B cell (primary cell): ENCODE results near the gene SNX32. TPM values are rescaled to one million over a fixed set of nuclear protein-coding genes. Genes with fewer than 3 reads are reported as not detected.

Source experiments
- ATAC-seq: fragments of 200-7000 bp; cut with Tn5 transposase; one replicate; pipeline ENCODE4 v1.10.0; 2021; ENCODE audit warnings: low read depth, mild to moderate bottlenecking, moderate number of reproducible peaks, moderate library complexity
- CTCF ChIA-PET: fragments of 350-600 bp; sonication (Branson Sonifier 250); formaldehyde crosslinking; loops from one replicate; lab custom pipeline; 2021; ENCODE audit warnings: antibody characterized with exemption, inconsistent platforms; lab: Charles Lee
- POLR2A ChIA-PET: fragments of 350-600 bp; sonication (Branson Sonifier 250); formaldehyde crosslinking; loops from one replicate; lab custom pipeline; 2021; ENCODE audit warnings: antibody characterized with exemption; lab: Charles Lee
- DNase-seq: peaks from one replicate; pipeline ENCODE4 v3.0.0; 2013
- H2AFZ ChIP-seq: 2 replicates; pipeline ENCODE4 v1.6.1; 2012; ENCODE audit warnings: mild to moderate bottlenecking, low read depth, low read length; ENCODE audit not compliant: insufficient read depth, poor library complexity, severe bottlenecking
- H3K27ac ChIP-seq, 2 donors: 1 replicate in 1 of 2; 2 replicates in 1 of 2; pipeline ENCODE4 v1.5.1; 2012 to 2013; ENCODE audit warnings: low read length in 2 of 2, mild to moderate bottlenecking in 2 of 2, moderate library complexity in 1 of 2
- H3K27me3 ChIP-seq, 4 experiments: fragments of 200-600 bp in 1 of 4; sonication (generic) in 1 of 4; replicated peaks in 1 of 4; 1 replicate in 2 of 4; 2 replicates in 2 of 4; pipeline versions ENCODE4 v1.6.1 to v1.7.0; 2013 to 2016; ENCODE audit warnings: low read length in 3 of 4, mild to moderate bottlenecking in 2 of 4, mixed read lengths in 1 of 4, moderate library complexity in 1 of 4; ENCODE audit not compliant: insufficient read depth in 4 of 4, control insufficient read depth in 3 of 4; ENCODE audit errors: control extremely low read depth in 1 of 4
- H3K36me3 ChIP-seq, 2 experiments: replicated peaks in 1 of 2; 1 replicate in 1 of 2; 2 replicates in 1 of 2; pipeline versions ENCODE4 v1.6.1 to v1.7.1; 2013; ENCODE audit warnings: low read length in 1 of 2; ENCODE audit not compliant: insufficient read depth in 2 of 2, control insufficient read depth in 1 of 2; ENCODE audit errors: control extremely low read depth in 1 of 2, extremely low read depth in 1 of 2
- H3K4me1 ChIP-seq, 2 donors: fragments of 200-600 bp in 1 of 2; sonication (generic) in 1 of 2; 1 replicate in 1 of 2; 2 replicates in 1 of 2; pipeline versions ENCODE4 v1.5.1 to v1.6.1; 2013 to 2017; ENCODE audit warnings: low read length in 2 of 2; ENCODE audit not compliant: control insufficient read depth in 2 of 2, insufficient read depth in 2 of 2
- H3K4me2 ChIP-seq: replicated peaks from 2 replicates; pipeline ENCODE3; 2012; ENCODE audit warnings: mild to moderate bottlenecking, low read depth, low read length; ENCODE audit not compliant: poor library complexity, severe bottlenecking
- H3K4me3 ChIP-seq, 5 experiments: fragments of 200-600 bp in 1 of 5; sonication (generic) in 1 of 5; 1 replicate in 3 of 5; 2 replicates in 2 of 5; pipeline versions ENCODE4 v1.5.1 to v1.7.0; 2011 to 2016; ENCODE audit warnings: low read length in 4 of 5, mild to moderate bottlenecking in 4 of 5, low read depth in 2 of 5, control low read depth in 1 of 5, moderate library complexity in 1 of 5; ENCODE audit not compliant: insufficient read depth in 1 of 5; ENCODE audit errors: control extremely low read depth in 1 of 5, extremely low read depth in 1 of 5
- H3K79me2 ChIP-seq: fragments of 200-600 bp; sonication (generic); one replicate; pipeline ENCODE4 v1.6.0; 2016; ENCODE audit warnings: low read length; ENCODE audit not compliant: control insufficient read depth, insufficient read depth
- H3K9ac ChIP-seq: fragments of 200-600 bp; sonication (generic); 2 replicates; pipeline ENCODE4 v1.6.1; 2017; ENCODE audit warnings: mild to moderate bottlenecking, low read length, moderate library complexity
- H3K9me3 ChIP-seq, 3 donors: one replicate each; pipeline versions ENCODE4 v1.6.1 to v1.7.1; 2013; ENCODE audit warnings: low read length in 2 of 3; ENCODE audit not compliant: control insufficient read depth in 2 of 3, insufficient read depth in 1 of 3; ENCODE audit errors: control extremely low read depth in 1 of 3
- H4K20me1 ChIP-seq: 2 replicates; pipeline ENCODE4 v1.6.0; 2012; ENCODE audit warnings: mild to moderate bottlenecking, low read length; ENCODE audit not compliant: insufficient read depth, control insufficient read depth, poor library complexity, severe bottlenecking
- H3K27ac Mint-ChIP-seq: one replicate; pipeline ENCODE4 v1.8.0; 2021; ENCODE audit warnings: mixed read lengths
- H3K27me3 Mint-ChIP-seq: one replicate; pipeline ENCODE4 v1.8.0; 2021; ENCODE audit warnings: mixed read lengths
- H3K4me1 Mint-ChIP-seq: one replicate; pipeline ENCODE4 v1.8.0; 2021; ENCODE audit warnings: mixed read lengths
- H3K4me3 Mint-ChIP-seq: one replicate; pipeline ENCODE4 v1.8.0; 2021; ENCODE audit warnings: mixed read lengths
- H3K9me3 Mint-ChIP-seq: one replicate; pipeline ENCODE4 v1.8.0; 2022; ENCODE audit warnings: mixed read lengths; ENCODE audit not compliant: insufficient read depth
- CTCF ChIP-seq: fragments of 200-600 bp; IDR thresholded peaks from one replicate; pipeline ENCODE4 v1.8.0; 2022; ENCODE audit warnings: antibody characterized with exemption, mild to moderate bottlenecking
- EZH2 ChIP-seq: IDR thresholded peaks from 2 replicates; pipeline ENCODE4 v1.6.1; 2012; ENCODE audit warnings: borderline replicate concordance, low read depth, mild to moderate bottlenecking, moderate library complexity, low read length; ENCODE audit not compliant: insufficient read depth, poor library complexity, severe bottlenecking
- WGBS: methylation state at CpG from one replicate; pipeline ENCODE4 v1.1.5; 2013; ENCODE audit warnings: missing lambda C conversion rate; ENCODE audit not compliant: insufficient coverage; 5-methylcytosine and 5-hydroxymethylcytosine counted together
- intact Hi-C: fragments of 100-400 bp; cut with micrococcal nuclease; formaldehyde crosslinking; loops from one replicate; pipeline ENCODE4 v1.10.0; 2022
- polyA plus RNA-seq: library from polyadenylated mRNA; depleted of rRNA; stranded (reverse); fragments of >200 nt; gene quantifications from 2 replicates; pipeline ENCODE4 v1.2.3, GENCODE V29; 2012
- total RNA-seq, 2 donors: library from RNA; stranded (reverse); fragments of 120-200 nt in 1 of 2; gene quantifications; 1 replicate in 1 of 2; 2 replicates in 1 of 2; pipeline versions ENCODE4 v1.2.3 to v1.2.4, GENCODE V29; 2013 to 2022

SNX32 gene
- total and polyA plus RNA-seq, 2 donors (not counting 1 experiment from before 2014, with no cell fraction given), result 0.57 to 0.89 TPM

GRCh38 chr11:65899356-65900124, 65.8 kb downstream of the SNX32 start:
- H3K79me2 ChIP-seq, result no peaks in the 10 kb centered on the region
- CTCF ChIA-PET, result interaction anchor here (1.3 to 4.0 kb wide), 4 partner anchors 9 to 15 kb away, joined by 7 to 44 read pairs (median 14); partner anchors contain the start of genes CCDC85B and FIBP
- peak overlapping the region; percentile 68 for H2AFZ ChIP-seq

More at GRCh38 chr11:65899356-65900124, 65.8 kb downstream of the SNX32 start:
- Mint-ChIP-seq H3K9me3 (no peaks in the 10 kb centered on the region), H3K27me3 (peaks cover 15% of the 10 kb centered on the region), H3K4me1 (peaks cover 10% of the 10 kb centered on the region), H3K4me3 (peak overlapping the region; percentile 73), H3K27ac (no peak overlapping the region)
- DNase-seq (peak; percentile 56), ATAC-seq (no peak)
- Histone ChIP-seq H3K9ac (peak overlapping the region; percentile 71), H3K4me2 (peak overlapping the region; percentile 95), H3K9me3 (peaks cover 0 to 10% (median 0%) of the 10 kb centered on the region in 3 donors), H3K4me1 (peaks cover 20% of the 10 kb centered on the region in 2 donors), H4K20me1 (no peaks in the 10 kb centered on the region), H3K4me3 (peak overlapping the region; percentile 2 to 64 (median 52)), H3K27me3 (peaks cover 0 to 38% (median 12%) of the 10 kb centered on the region in 4 experiments), H3K27ac (no peak overlapping the region), H3K36me3 (no peaks in the 10 kb centered on the region)
- POLR2A ChIA-PET, result interaction anchor here (4.4 kb wide), 1 partner anchor 10 kb away, joined by 33 read pairs; the partner anchor contains the start of genes CCDC85B and FIBP
- TF ChIP-seq EZH2 (no peak), CTCF (no peak)
- 4% methylated on average over 77 of the region's 78 CpGs for WGBS
- intact Hi-C loops, result loop anchor here (1.0 kb wide), 3 partner anchors 9 to 41 kb away; partner anchors contain the start of genes C11orf68, CCDC85B, CFL1 and DRAP1
